Osteoblast (primary cell): ENCODE results near the gene SSBP2. TPM values are rescaled to one million over a fixed set of nuclear protein-coding genes. Genes with fewer than 3 reads are reported as not detected.
"Not testable (repeated sequence)": the region's sequence is repeated elsewhere in the genome, so short reads cannot be mapped to it uniquely, and the experiment has no call there.

Source experiments
- DNase-seq: peaks from one replicate; pipeline ENCODE4 v3.0.0; 2011; ENCODE audit warnings: low spot score, mixed read lengths; ENCODE audit not compliant: insufficient read length; ENCODE audit errors: missing footprints
- H2AFZ ChIP-seq: 2 replicates; pipeline ENCODE4 v1.6.0; 2011; ENCODE audit warnings: mild to moderate bottlenecking, low read length
- H3K27ac ChIP-seq: 2 replicates; pipeline ENCODE4 v1.5.1; 2011; ENCODE audit warnings: mild to moderate bottlenecking, low read depth, low read length, moderate library complexity
- H3K27me3 ChIP-seq: 2 replicates; pipeline ENCODE4 v1.6.0; 2012; ENCODE audit warnings: mild to moderate bottlenecking, control low read depth, inconsistent platforms, low read length, moderate library complexity; ENCODE audit not compliant: insufficient read depth
- H3K36me3 ChIP-seq: 2 replicates; pipeline ENCODE4 v1.5.1; 2011; ENCODE audit warnings: mild to moderate bottlenecking, low read length, control low read depth, moderate library complexity; ENCODE audit not compliant: insufficient read depth
- H3K4me1 ChIP-seq: 2 replicates; pipeline ENCODE4 v1.5.1; 2011; ENCODE audit warnings: mild to moderate bottlenecking, low read length, control low read depth, moderate library complexity; ENCODE audit not compliant: insufficient read depth
- H3K4me2 ChIP-seq: 2 replicates; pipeline ENCODE4 v1.6.0; 2011; ENCODE audit warnings: mild to moderate bottlenecking, low read length; ENCODE audit not compliant: insufficient read depth
- H3K4me3 ChIP-seq: fragments of 200-600 bp; sonication (generic); 3 replicates; pipeline ENCODE4 v1.5.1; 2012; ENCODE audit warnings: mild to moderate bottlenecking, low read length, inconsistent platforms; ENCODE audit not compliant: insufficient read depth
- H3K79me2 ChIP-seq: 2 replicates; pipeline ENCODE4 v1.6.0; 2012; ENCODE audit warnings: mild to moderate bottlenecking, low read length, control low read depth, inconsistent platforms; ENCODE audit not compliant: insufficient read depth
- H3K9me3 ChIP-seq: 2 replicates; pipeline ENCODE4 v1.5.1; 2011; ENCODE audit warnings: low read depth, low read length, control low read depth
- H4K20me1 ChIP-seq: 2 replicates; pipeline ENCODE4 v1.6.0; 2012; ENCODE audit warnings: mild to moderate bottlenecking, low read length, control low read depth; ENCODE audit not compliant: insufficient read depth
- CTCF ChIP-seq: IDR thresholded peaks from 2 replicates; pipeline ENCODE4 v1.5.1; 2011; ENCODE audit warnings: mild to moderate bottlenecking, low read depth, low read length, moderate library complexity; ENCODE audit errors: extremely low read depth
- total RNA-seq: library from RNA; depleted of rRNA; stranded (reverse); fragments of >200 nt; gene quantifications from 2 replicates; pipeline ENCODE4 v1.2.3, GENCODE V29; 2012

Gene SSBP2
- total RNA-seq, 1 donor, result 18.1 TPM

DNA sequence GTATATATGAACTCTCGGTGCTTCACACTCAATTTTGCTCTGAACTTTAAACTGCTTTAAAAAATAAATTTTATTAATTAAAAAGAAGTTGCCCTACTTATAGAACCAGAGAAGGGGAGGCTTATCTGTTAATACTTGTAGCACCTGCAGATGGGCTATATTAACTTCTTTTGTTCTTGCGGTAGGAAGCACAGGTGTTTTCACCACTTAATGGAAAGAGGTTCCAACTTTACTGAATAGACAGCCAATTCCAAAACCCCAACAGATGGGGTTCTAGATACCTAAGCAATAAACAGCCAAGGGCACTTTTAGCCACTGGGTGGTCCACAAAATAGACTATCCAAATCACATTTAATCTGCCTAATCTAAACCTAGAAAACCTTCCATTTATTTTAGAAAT lies 65.4 kb downstream of the SSBP2 start:
- Histone ChIP-seq H3K4me2 (no peak overlapping the region), H3K27me3 (no peaks in the 10 kb centered on the region), H3K9me3 (no peaks in the 10 kb centered on the region), H3K4me3 (no peak overlapping the region), H4K20me1 (no peaks in the 10 kb centered on the region), H3K4me1 (no peaks in the 10 kb centered on the region), H3K36me3 (no peaks in the 10 kb centered on the region), H2AFZ (no peak overlapping the region), H3K27ac (no peak overlapping the region), H3K79me2 (peaks cover 15% of the 10 kb centered on the region)
- no peak for TF ChIP-seq CTCF
- no peak for DNase-seq

- Histone ChIP-seq H3K9me3 (no peaks in the 10 kb centered on the region), H3K27me3 (no peaks in the 10 kb centered on the region), H3K27ac (no peak overlapping the region), H4K20me1 (peaks cover 9% of the 10 kb centered on the region), H2AFZ (no peak overlapping the region), H3K4me3 (no peak overlapping the region), H3K4me1 (no peaks in the 10 kb centered on the region), H3K79me2 (peaks cover 20% of the 10 kb centered on the region), H3K36me3 (no peaks in the 10 kb centered on the region), H3K4me2 (no peak overlapping the region)
- no peak for TF ChIP-seq CTCF
- DNase-seq, result no peak
These were observed 71.0 kb downstream of the SSBP2 start for GRCh38 chr5:81679885-81680284.

GRCh38 chr5:81675420-81675819 lies 75.5 kb downstream of the SSBP2 start:
- Histone ChIP-seq H3K9me3 (no peaks in the 10 kb centered on the region), H3K79me2 (peaks cover 13% of the 10 kb centered on the region), H3K27me3 (no peaks in the 10 kb centered on the region), H2AFZ (no peak overlapping the region), H3K4me2 (no peak overlapping the region), H3K27ac (no peak overlapping the region), H3K4me1 (no peaks in the 10 kb centered on the region), H3K4me3 (no peak overlapping the region), H4K20me1 (peaks cover 9% of the 10 kb centered on the region), H3K36me3 (no peaks in the 10 kb centered on the region)
- TF ChIP-seq CTCF, result no peak
- peak; percentile 54 for DNase-seq

DNA sequence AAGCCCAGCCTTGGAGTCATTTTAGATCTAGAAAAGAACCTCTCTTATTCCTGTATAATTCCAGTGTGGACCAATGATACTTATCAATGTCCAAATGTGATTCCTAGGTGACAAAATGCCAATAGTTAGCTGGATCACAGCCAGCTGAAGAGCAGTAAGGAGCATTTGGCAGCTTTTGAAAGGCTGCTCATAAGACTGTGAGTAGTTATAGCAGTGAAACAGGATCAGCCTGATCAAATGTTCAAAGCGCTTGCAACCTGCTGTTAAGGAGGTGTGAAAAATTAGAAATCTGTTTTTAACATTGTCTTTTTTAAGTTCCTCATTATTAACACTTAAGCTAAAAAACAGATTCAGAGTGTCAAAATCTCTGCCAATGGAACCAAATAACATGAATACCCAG lies 85.1 kb downstream of the SSBP2 start:
- Histone ChIP-seq H3K27me3 (no peaks in the 10 kb centered on the region), H3K4me3 (no peak overlapping the region), H3K9me3 (no peaks in the 10 kb centered on the region), H3K79me2 (peaks cover 3% of the 10 kb centered on the region), H3K36me3 (no peaks in the 10 kb centered on the region), H3K27ac (no peak overlapping the region), H3K4me1 (no peaks in the 10 kb centered on the region), H4K20me1 (no peaks in the 10 kb centered on the region), H2AFZ (no peak overlapping the region), H3K4me2 (no peak overlapping the region)
- no peak for DNase-seq
- TF ChIP-seq CTCF, result no peak

- not testable (repeated sequence) for H4K20me1 ChIP-seq, H3K4me2 ChIP-seq, H3K4me3 ChIP-seq, DNase-seq, H3K36me3 ChIP-seq, H3K79me2 ChIP-seq, H3K4me1 ChIP-seq, H3K27me3 ChIP-seq, H3K9me3 ChIP-seq, H2AFZ ChIP-seq, H3K27ac ChIP-seq
These were observed 90.3 kb downstream of the SSBP2 start for GRCh38 chr5:81660624-81661023.
